Fibroblast of the aortic adventitia (primary cell): ENCODE data around the gene STK24. TPM values are rescaled to one million over a fixed set of nuclear protein-coding genes. Genes with fewer than 3 reads are reported as not detected.

Experiments
- DNase-seq: peaks from one replicate; pipeline ENCODE4 v3.0.0-alpha.2; 2010; ENCODE audit warnings: low read depth
- H3K4me3 ChIP-seq: 2 replicates; pipeline ENCODE4 v1.5.1; 2011; ENCODE audit warnings: low read depth, mild to moderate bottlenecking, control low read depth, low read length, moderate library complexity
- total RNA-seq: library from RNA; depleted of rRNA; stranded (reverse); fragments of >200 nt; gene quantifications from 2 replicates; pipeline ENCODE4 v1.2.3, GENCODE V29; 2012; ENCODE audit warnings: low replicate concordance
- TF ChIP-seq, protein P1 (sequence below): IDR thresholded peaks from 2 replicates; pipeline ENCODE4 v1.5.1; 2011; ENCODE audit warnings: mild to moderate bottlenecking, low read length, control low read depth, inconsistent platforms; ENCODE audit not compliant: insufficient read depth

STK24 gene
- total RNA-seq, 1 donor, result 64.0 TPM

DNA sequence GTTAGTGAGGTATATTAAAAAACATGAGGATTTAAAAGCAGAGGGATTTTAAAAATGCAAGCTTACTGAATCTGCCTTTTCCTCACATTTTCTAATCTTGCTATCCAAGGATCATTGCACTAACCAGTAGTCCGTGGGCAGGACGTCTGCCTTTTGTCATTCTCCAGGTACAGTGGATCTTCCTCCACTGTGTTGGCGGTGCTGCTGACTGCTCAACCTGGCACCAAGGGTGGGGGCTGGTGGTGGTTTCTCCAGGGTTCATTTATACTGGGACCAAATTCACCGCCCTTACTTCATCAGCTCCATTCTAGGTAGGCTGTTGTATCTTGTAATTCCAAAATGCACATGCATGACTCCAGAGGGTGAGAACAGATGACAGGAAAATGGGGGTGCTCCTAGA lies 169.3 kb downstream of the STK24 start:
- TF ChIP-seq, protein P1, sequence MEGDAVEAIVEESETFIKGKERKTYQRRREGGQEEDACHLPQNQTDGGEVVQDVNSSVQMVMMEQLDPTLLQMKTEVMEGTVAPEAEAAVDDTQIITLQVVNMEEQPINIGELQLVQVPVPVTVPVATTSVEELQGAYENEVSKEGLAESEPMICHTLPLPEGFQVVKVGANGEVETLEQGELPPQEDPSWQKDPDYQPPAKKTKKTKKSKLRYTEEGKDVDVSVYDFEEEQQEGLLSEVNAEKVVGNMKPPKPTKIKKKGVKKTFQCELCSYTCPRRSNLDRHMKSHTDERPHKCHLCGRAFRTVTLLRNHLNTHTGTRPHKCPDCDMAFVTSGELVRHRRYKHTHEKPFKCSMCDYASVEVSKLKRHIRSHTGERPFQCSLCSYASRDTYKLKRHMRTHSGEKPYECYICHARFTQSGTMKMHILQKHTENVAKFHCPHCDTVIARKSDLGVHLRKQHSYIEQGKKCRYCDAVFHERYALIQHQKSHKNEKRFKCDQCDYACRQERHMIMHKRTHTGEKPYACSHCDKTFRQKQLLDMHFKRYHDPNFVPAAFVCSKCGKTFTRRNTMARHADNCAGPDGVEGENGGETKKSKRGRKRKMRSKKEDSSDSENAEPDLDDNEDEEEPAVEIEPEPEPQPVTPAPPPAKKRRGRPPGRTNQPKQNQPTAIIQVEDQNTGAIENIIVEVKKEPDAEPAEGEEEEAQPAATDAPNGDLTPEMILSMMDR, result no peak
- DNase-seq, result no peak

DNA sequence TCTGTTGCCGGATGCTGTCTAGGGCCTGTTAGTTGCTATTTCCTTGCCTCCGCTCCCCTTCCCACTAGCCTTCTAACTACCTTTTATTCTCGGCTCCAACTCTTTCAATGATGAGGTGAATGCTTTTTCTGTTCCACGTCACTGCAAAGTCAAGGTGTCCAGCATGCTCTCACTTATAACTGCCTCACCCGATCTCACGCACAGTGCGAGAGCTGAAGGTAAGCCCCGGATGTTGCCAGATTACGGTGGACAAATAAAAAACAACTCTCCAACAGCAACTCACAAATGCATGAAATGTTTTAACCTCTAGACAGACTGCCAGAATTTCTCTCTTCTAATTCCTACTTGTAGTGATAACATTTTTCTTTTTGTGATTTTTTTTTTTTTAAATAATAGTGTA lies 169.9 kb downstream of the STK24 start:
- TF ChIP-seq, protein P1, result no peak
- no peak overlapping the region for H3K4me3 ChIP-seq
- no peak for DNase-seq

More for the DNA sequence above, 169.3 kb downstream of the STK24 start:
- no peak overlapping the region for H3K4me3 ChIP-seq

DNA sequence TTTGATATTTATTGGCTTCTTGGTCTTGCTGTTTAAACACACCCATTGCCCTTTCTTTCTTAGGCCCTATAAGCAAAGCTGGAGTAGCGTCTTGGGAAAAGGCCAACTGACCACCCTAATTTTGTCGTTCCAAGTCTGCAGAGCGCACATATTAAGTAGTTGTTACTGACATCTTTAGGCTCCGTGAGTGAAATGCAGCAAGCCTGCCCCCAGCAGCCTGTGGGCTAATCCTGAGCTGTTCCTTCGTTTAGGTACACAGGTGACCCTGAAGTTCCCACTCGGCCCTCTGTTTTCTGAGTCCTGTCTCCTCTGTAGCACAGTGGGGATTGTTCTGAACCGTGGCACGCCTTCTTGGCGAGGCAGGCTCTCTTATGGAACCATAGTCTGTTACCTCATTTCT lies 170.5 kb downstream of the STK24 start:
- no peak overlapping the region for H3K4me3 ChIP-seq
- no peak for DNase-seq
- TF ChIP-seq, protein P1, result no peak

DNA sequence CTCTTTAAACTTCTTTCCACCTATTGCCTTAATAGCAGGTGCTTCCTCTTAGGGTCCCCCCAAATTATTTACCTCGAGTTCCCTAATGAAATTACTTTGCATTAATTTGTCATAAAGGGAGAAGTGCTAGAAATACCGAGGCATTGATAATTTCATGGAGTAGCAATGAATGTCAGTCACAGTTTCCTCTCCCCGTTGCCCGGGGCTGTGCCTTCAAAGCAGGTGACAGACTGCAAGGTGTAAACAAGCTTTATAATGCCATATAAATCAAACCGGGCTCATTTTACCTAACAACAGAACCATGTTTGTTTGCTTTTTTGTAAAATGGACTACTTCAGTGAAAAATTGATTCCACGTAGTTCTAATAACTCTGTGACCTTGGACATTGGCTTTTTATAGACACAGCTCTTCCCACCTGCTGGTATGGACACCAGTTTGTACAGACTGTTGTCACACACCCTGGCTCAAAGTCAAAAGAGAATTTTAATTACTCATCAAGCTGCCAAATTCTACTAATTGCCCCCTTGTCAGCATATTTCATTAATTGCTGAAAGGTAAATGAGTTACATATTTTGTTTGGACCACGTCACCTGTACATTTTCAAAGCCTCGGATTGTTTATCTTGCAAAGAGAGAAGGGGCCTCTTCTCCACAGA lies 171.1 kb downstream of the STK24 start:
- DNase-seq, result no peak
- TF ChIP-seq, protein P1, result no peak
- no peak overlapping the region for H3K4me3 ChIP-seq

DNA sequence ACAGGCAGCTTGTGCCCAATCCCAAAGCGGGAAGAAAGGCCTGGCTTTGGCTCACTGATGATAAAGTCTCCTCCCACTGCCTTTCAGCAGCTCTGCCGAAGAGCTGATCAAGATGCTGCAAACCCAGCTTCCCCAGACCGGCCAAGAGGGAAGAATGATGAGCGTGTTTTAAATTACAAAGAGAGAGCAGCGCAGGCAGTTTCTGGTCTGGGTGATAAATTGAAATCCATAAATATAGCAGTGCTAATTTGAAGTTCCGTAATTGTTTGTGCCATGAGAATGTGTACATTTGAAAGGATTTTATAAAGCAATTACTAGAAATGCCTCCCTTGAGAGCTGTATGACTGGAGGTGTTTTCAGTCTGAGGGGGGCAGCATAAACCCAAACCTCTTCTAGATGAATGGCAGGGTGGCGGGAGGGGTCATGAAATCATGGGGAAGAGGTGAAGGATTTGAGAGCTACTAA lies 171.8 kb downstream of the STK24 start:
- TF ChIP-seq, protein P1, result no peak
- DNase-seq, result peak; percentile 32
- no peak overlapping the region for H3K4me3 ChIP-seq

DNA sequence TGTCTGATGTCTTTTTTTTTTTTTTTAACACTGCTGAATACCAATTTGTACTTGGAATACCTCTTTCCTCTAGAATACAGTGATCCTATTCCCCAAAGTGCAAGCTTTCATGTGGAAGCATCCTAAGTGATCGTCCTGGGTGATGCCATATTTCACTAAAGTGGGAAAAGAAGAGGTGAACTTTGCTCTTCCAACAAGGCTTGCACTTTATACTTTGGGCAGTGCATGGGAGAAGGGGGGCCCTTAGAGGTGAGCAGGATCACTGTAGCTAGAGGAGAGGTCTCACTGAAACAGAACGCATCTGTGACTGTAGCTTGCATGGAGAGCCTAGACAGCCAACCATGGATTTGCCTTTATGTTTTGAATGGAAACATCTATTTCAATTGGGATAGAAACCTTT lies 173.8 kb downstream of the STK24 start:
- no peak overlapping the region for H3K4me3 ChIP-seq
- DNase-seq, result no peak
- TF ChIP-seq, protein P1, result no peak

DNA sequence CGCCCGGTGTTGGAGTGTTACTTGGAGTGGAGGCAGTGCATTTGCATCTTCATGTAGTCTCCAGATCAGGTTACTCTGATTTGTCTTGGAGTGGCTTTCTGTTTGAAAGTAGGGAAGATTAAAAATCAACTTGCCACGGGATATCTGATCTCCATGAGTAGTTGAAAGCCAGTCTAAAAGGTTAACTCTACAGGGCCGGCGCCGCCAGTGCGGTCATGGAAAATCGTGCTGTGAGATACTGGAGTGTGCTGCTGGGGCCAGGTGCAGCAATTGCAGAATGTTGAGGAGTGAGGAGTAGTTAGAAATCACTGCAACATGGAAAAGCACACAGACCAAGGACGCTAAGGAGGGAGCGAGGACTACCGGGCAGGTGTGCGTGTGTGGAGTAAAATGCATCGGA lies 175.0 kb downstream of the STK24 start:
- TF ChIP-seq, protein P1, result no peak
- no peak overlapping the region for H3K4me3 ChIP-seq
- DNase-seq, result no peak
